DOHH2 (cell line): ENCODE results near the gene SEPTIN5.

Experiments
- H3F3A ChIP-seq: fragments of 200-600 bp; sonication (generic), shearing (Covaris generic); 2 replicates; pipeline ENCODE4 v1.6.0; 2016; ENCODE audit warnings: antibody characterized with exemption, mild to moderate bottlenecking; ENCODE audit not compliant: control insufficient read depth, insufficient read depth
- H3K27ac ChIP-seq: fragments of 200-600 bp; sonication (generic); 2 replicates; pipeline ENCODE4 v1.5.1; 2014; ENCODE audit warnings: low read depth, mild to moderate bottlenecking, low read length, moderate library complexity
- H3K27me3 ChIP-seq: fragments of 200-600 bp; sonication (generic); 2 replicates; pipeline ENCODE4 v1.6.1; 2014; ENCODE audit warnings: mild to moderate bottlenecking, low read length, mixed read lengths; ENCODE audit not compliant: control insufficient read depth
- H3K36me3 ChIP-seq: fragments of 200-600 bp; sonication (generic); 2 replicates; pipeline ENCODE4 v1.6.1; 2014; ENCODE audit warnings: mild to moderate bottlenecking, low read length, moderate library complexity, mixed read lengths; ENCODE audit not compliant: control insufficient read depth
- H3K4me1 ChIP-seq: fragments of 200-600 bp; sonication (generic); 2 replicates; pipeline ENCODE4 v1.6.1; 2014; ENCODE audit warnings: mild to moderate bottlenecking, low read length, mixed read lengths; ENCODE audit not compliant: control insufficient read depth
- H3K4me2 ChIP-seq: fragments of 200-600 bp; sonication (generic); 2 replicates; pipeline ENCODE4 v1.6.0; 2014; ENCODE audit warnings: mild to moderate bottlenecking, low read length, moderate library complexity
- H3K4me3 ChIP-seq: fragments of 200-600 bp; sonication (generic); 2 replicates; pipeline ENCODE4 v1.5.1; 2014; ENCODE audit warnings: mild to moderate bottlenecking, low read length, mixed read lengths
- H3K79me2 ChIP-seq: fragments of 200-600 bp; sonication (generic); 2 replicates; pipeline ENCODE4 v1.6.1; 2014; ENCODE audit warnings: mild to moderate bottlenecking, low read length, mixed read lengths; ENCODE audit not compliant: control insufficient read depth
- H3K9me2 ChIP-seq: fragments of 200-600 bp; sonication (generic); replicated peaks from 2 replicates; pipeline ENCODE4 v1.6.1; 2014; ENCODE audit warnings: mild to moderate bottlenecking, low read length, mixed read lengths; ENCODE audit not compliant: control insufficient read depth
- H3K9me3 ChIP-seq: fragments of 200-600 bp; sonication (generic); 2 replicates; pipeline ENCODE4 v1.6.1; 2014; ENCODE audit warnings: antibody characterized with exemption, low read length, mixed read lengths; ENCODE audit not compliant: control insufficient read depth, insufficient read depth
- H4K20me1 ChIP-seq: fragments of 200-600 bp; sonication (generic); 2 replicates; pipeline ENCODE4 v1.6.0; 2014; ENCODE audit warnings: low read depth, mild to moderate bottlenecking, antibody characterized with exemption, low read length, moderate library complexity; ENCODE audit not compliant: control insufficient read depth, insufficient read depth
- CTCF ChIP-seq: fragments of 200-600 bp; sonication (generic); IDR thresholded peaks from one replicate; pipeline ENCODE4 v1.5.1; 2014; ENCODE audit warnings: antibody characterized with exemption, mild to moderate bottlenecking, low read depth, low read length; ENCODE audit not compliant: poor library complexity, severe bottlenecking
- EZH2phosphoT487 ChIP-seq: fragments of 200-600 bp; sonication (generic); IDR thresholded peaks from 2 replicates; pipeline ENCODE4 v1.6.1; 2017; ENCODE audit warnings: borderline replicate concordance, mild to moderate bottlenecking, antibody characterized with exemption, low read length, moderate library complexity, mixed read lengths

Gene SEPTIN5

GRCh38 chr22:19689408-19689807 lies 24.9 kb upstream of the SEPTIN5 start:
- Histone ChIP-seq H3K4me3 (no peak overlapping the region), H3K27me3 (no peaks in the 10 kb centered on the region; the same call in 1 of the 2 replicates), H3K36me3 (no peaks in the 10 kb centered on the region), H3K79me2 (no peaks in the 10 kb centered on the region), H3K4me2 (no peak overlapping the region), H3K9me2 (no peaks in the 10 kb centered on the region), H4K20me1 (no peaks in the 10 kb centered on the region), H3K9me3 (no peaks in the 10 kb centered on the region), H3F3A (no peaks in the 10 kb centered on the region; the same call in 1 of the 2 replicates), H3K4me1 (no peaks in the 10 kb centered on the region), H3K27ac (no peak overlapping the region)
- TF ChIP-seq CTCF (no peak), EZH2phosphoT487 (no peak)

DNA sequence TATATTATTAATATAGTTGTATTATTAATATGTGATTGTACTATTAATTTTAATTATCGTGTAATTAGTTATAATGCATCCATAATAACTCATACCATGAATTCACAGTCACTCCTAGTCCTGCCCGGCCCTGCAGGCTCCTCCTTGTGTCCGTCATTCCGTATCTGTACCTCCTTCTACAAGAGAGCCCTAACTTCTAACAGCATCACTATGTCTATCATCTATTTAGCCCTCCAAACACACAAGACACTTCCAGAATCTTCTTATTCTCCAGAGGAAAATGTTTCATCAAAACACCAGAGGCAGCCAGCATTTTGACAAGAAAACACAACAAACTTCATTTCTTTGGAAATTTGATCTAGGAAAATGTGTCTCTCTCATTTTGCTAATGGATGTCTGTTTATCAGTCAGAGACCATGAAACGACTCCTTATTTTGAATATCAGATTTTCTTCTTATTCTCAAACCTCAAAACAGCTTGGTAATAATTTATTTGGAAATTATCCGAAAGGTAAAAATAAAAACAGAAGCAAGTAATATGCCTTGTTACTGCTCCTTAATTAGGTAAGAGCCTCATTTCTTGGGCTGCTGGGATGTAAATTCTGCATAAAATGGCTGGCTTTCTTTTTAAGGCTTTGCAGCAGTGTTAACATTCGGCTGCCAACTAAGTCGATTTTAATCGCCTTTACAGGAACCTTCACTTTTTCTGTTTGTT lies 23.1 kb upstream of the SEPTIN5 start:
- no peaks in the 10 kb centered on the region for H3K9me2 ChIP-seq
- H4K20me1 ChIP-seq: no peaks in the 10 kb centered on the region
- H3F3A ChIP-seq: no peaks in the 10 kb centered on the region; the same call in 1 of the 2 replicates
- H3K79me2 ChIP-seq: no peaks in the 10 kb centered on the region
- no peak overlapping the region for H3K27ac ChIP-seq
- H3K4me1 ChIP-seq: no peaks in the 10 kb centered on the region
- H3K4me2 ChIP-seq: no peak overlapping the region
- no peaks in the 10 kb centered on the region for H3K9me3 ChIP-seq
- H3K36me3 ChIP-seq: no peaks in the 10 kb centered on the region
- no peak for TF ChIP-seq CTCF
- TF ChIP-seq EZH2phosphoT487: no peak
- H3K4me3 ChIP-seq: no peak overlapping the region
- no peaks in the 10 kb centered on the region; the same call in 1 of the 2 replicates for H3K27me3 ChIP-seq

- H3K27me3 ChIP-seq: no peaks in the 10 kb centered on the region
- no peaks in the 10 kb centered on the region for H4K20me1 ChIP-seq
- H3K27ac ChIP-seq: no peak overlapping the region
- no peak for TF ChIP-seq CTCF
- no peak for TF ChIP-seq EZH2phosphoT487
- no peaks in the 10 kb centered on the region for H3K79me2 ChIP-seq
- H3K9me3 ChIP-seq: no peaks in the 10 kb centered on the region
- no peak overlapping the region for H3K4me3 ChIP-seq
- H3K36me3 ChIP-seq: no peaks in the 10 kb centered on the region
- H3K4me1 ChIP-seq: no peaks in the 10 kb centered on the region
- H3K4me2 ChIP-seq: no peak overlapping the region
- H3F3A ChIP-seq: no peaks in the 10 kb centered on the region
- H3K9me2 ChIP-seq: no peaks in the 10 kb centered on the region
These were observed 22.5 kb upstream of the SEPTIN5 start for GRCh38 chr22:19691721-19692341.
